ENCODE results near the gene BNIPL. TPM values are rescaled to one million over a fixed set of nuclear protein-coding genes. Genes with fewer than 3 reads are reported as not detected.

BNIPL gene
- total RNA-seq (1 to 10 TPM; 3.5 to 5.9 TPM), polyA plus RNA-seq (ENCODE audit: insufficient read length in 6 of 6) (10 to 100 TPM in 2 of 6 donors, 1 to 10 TPM in 4; 5.2 to 11.6 (median 9.4) TPM)
- long read RNA-seq, donor 1, partial matches to known transcripts: 5 of 6 reads
- long read RNA-seq, donor 1, other reads (novel, unspliced or antisense): 0 of 6 reads
- long read RNA-seq, donor 2: 0 reads
- long read RNA-seq, donor 3, partial matches to known transcripts: 9 of 44 reads
- long read RNA-seq, donor 3, other reads (novel, unspliced or antisense): 35 of 44 reads
- long read RNA-seq, donor 4, partial matches to known transcripts: 0 of 4 reads
- long read RNA-seq, donor 4, other reads (novel, unspliced or antisense): 3 of 4 reads
- long read RNA-seq, donor 5: 0 reads
- long read RNA-seq, donor 6, partial matches to known transcripts: 34 of 34 reads
- long read RNA-seq, donor 6, other reads (novel, unspliced or antisense): 0 of 34 reads
- long read RNA-seq, donor 7: 0 reads
- long read RNA-seq, donor 8: 0 reads
- long read RNA-seq, donor 9: 0 reads
- long read RNA-seq, donor 10, partial matches to known transcripts: 0 of 2 reads
- long read RNA-seq, donor 10, other reads (novel, unspliced or antisense): 1 of 2 reads
- long read RNA-seq, donor 11: 0 reads
- long read RNA-seq, donor 12: 0 reads

DNA sequence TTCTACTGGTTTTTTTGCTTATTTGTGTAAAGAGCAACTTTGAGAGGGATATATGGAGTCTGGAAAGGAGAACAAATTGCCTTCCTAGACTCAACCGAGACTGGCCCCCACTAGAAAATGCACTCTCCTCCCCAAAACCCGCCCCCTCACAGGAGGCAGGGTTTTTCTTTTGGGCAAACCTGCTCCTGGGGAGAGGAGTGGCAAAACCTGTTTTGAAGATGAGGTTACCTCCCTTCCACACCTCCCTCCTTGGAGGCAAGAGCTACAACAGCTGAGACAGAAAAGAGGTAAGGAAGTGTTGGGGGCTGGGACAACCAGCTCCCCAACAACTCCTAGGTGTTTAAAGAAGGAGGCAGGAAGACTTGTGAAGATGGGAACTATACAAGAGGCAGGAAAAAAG is at the start of gene BNIPL:
Gene BNIPL (plus strand): TSS at position 231 of the 400 bp plus-strand sequence. CDS start 140 bp downstream, at position 371.
- peak; percentile 86 for ATAC-seq

GRCh38 chr1:150987924-150988323 is 48.5 kb upstream of the BNIPL start:
- intact Hi-C loops (cut with DNase I): no loop called here
- ATAC-seq (no peak), DNase-seq (no peak)
- Histone ChIP-seq H3K27me3 (no peaks in the 10 kb centered on the region), H3K4me3 (no peak overlapping the region), H3K9me3 (no peaks in the 10 kb centered on the region), H3K36me3 (no peaks in the 10 kb centered on the region), H3K4me1 (no peaks in the 10 kb centered on the region), H3K27ac (no peak overlapping the region)
- TF ChIP-seq CTCF (IDR thresholded peaks at IDR 0.05): no peak

More for the DNA sequence above, at the start of gene BNIPL:
- H3K27me3 ChIP-seq: no peaks in the 10 kb centered on the region
- H3K36me3 ChIP-seq: peaks cover 0 to 31% of the 10 kb centered on the region in 2 donors
- H3K4me1 ChIP-seq: no peaks in the 10 kb centered on the region
- intact Hi-C loops (cut with DNase I): no loop called here
- H3K4me3 ChIP-seq: no peak within 1 kb of the TSS
- TF ChIP-seq CTCF (IDR thresholded peaks at IDR 0.05): no peak
- no peaks in the 10 kb centered on the region for H3K9me3 ChIP-seq
- H3K27ac ChIP-seq: no peak within 1 kb of the TSS
- peak in 1 of 4 donors; percentile 58 for DNase-seq

- DNase-seq: no peak
- Histone ChIP-seq H3K4me3 (no peak overlapping the region), H3K36me3 (peaks cover 0 to 18% of the 10 kb centered on the region in 2 donors), H3K27ac (no peak overlapping the region), H3K4me1 (peaks cover 0 to 13% of the 10 kb centered on the region in 2 donors), H3K27me3 (no peaks in the 10 kb centered on the region), H3K9me3 (no peaks in the 10 kb centered on the region)
- TF ChIP-seq CTCF (IDR thresholded peaks at IDR 0.05): no peak
- intact Hi-C loops (cut with DNase I): no loop called here
- ATAC-seq: no peak
Observed at GRCh38 chr1:150992626-150993025, 43.8 kb upstream of the BNIPL start.

- no peaks in the 10 kb centered on the region for H3K9me3 ChIP-seq
- intact Hi-C loops (cut with DNase I): no loop called here
- ATAC-seq (no peak), DNase-seq (no peak)
- H3K27me3 ChIP-seq: no peaks in the 10 kb centered on the region
- TF ChIP-seq CTCF (IDR thresholded peaks at IDR 0.05): no peak
- peaks cover 0 to 17% of the 10 kb centered on the region in 2 donors for H3K4me1 ChIP-seq
- no peak overlapping the region for H3K4me3 ChIP-seq
- peaks cover 0 to 34% of the 10 kb centered on the region in 2 donors for H3K36me3 ChIP-seq
- H3K27ac ChIP-seq: no peak overlapping the region
Observed at GRCh38 chr1:150994248-150994647, 42.1 kb upstream of the BNIPL start.

GRCh38 chr1:150995460-150995859 is 40.9 kb upstream of the BNIPL start:
- H3K4me3 ChIP-seq: no peak overlapping the region
- DNase-seq (no peak), ATAC-seq (no peak)
- H3K27ac ChIP-seq: peak overlapping the region in 1 of 2 donors; percentile 13
- no peaks in the 10 kb centered on the region for H3K27me3 ChIP-seq
- TF ChIP-seq CTCF (IDR thresholded peaks at IDR 0.05): no peak
- peaks cover 0 to 26% of the 10 kb centered on the region in 2 donors for H3K4me1 ChIP-seq
- intact Hi-C loops (cut with DNase I): no loop called here
- H3K9me3 ChIP-seq: no peaks in the 10 kb centered on the region
- H3K36me3 ChIP-seq: peaks cover 0 to 40% of the 10 kb centered on the region in 2 donors
